HepG2 (cell line): Measurements from ENCODE around the gene DIAPH1. TPM values are rescaled to one million over a fixed set of nuclear protein-coding genes. Genes with fewer than 3 reads are reported as not detected.
A peak's percentile ranks its signal among the peaks of the same experiment; 100 is the strongest.

Experiments used
- HOXA7 ChIP-seq: sonication (generic); formaldehyde crosslinking; IDR thresholded peaks from 2 replicates; pipeline ENCODE4 v1.8.1; 2022; ENCODE audit warnings: mild to moderate bottlenecking, missing genetic modification reagents, moderate library complexity
- KMT2A ChIP-seq: sonication (generic); formaldehyde crosslinking; IDR thresholded peaks from 2 replicates; pipeline ENCODE4 v1.4.0; 2020; ENCODE audit warnings: missing genetic modification reagents
- MEIS1 ChIP-seq: sonication (generic); formaldehyde crosslinking; IDR thresholded peaks from 2 replicates; pipeline ENCODE4 v1.9.0; 2021; ENCODE audit warnings: mild to moderate bottlenecking, missing genetic modification reagents, moderate library complexity, borderline replicate concordance
- MYPOP ChIP-seq: sonication (generic); formaldehyde crosslinking; IDR thresholded peaks from 2 replicates; pipeline ENCODE4 v1.8.1; 2023; ENCODE audit warnings: mild to moderate bottlenecking, moderate library complexity, missing genetic modification reagents
- PRDM10 ChIP-seq: sonication (generic); formaldehyde crosslinking; IDR thresholded peaks from 2 replicates; pipeline ENCODE4 v1.4.0; 2020; ENCODE audit warnings: low read depth, missing genetic modification reagents
- PRMT3 ChIP-seq: sonication (generic); formaldehyde crosslinking; IDR thresholded peaks from 2 replicates; pipeline ENCODE4 v1.8.1; 2022; ENCODE audit warnings: low read depth, mild to moderate bottlenecking, moderate library complexity, missing genetic modification reagents, borderline replicate concordance
- RBM22 ChIP-seq: fragments of 200-400 bp; formaldehyde crosslinking; optimal IDR thresholded peaks from 2 replicates; pipeline ENCODE3; 2017; ENCODE audit warnings: mild to moderate bottlenecking, low read length, moderate library complexity
- TOPORS ChIP-seq: sonication (generic); formaldehyde crosslinking; IDR thresholded peaks from 2 replicates; pipeline ENCODE4 v1.8.0; 2023; ENCODE audit warnings: mild to moderate bottlenecking, missing genetic modification reagents
- ZEB1 ChIP-seq: IDR thresholded peaks from 2 replicates; pipeline ENCODE4 v1.6.1; 2012; ENCODE audit warnings: mild to moderate bottlenecking, low read depth, inconsistent platforms; ENCODE audit not compliant: insufficient replicate concordance
- ZNF276 ChIP-seq: sonication (generic); formaldehyde crosslinking; IDR thresholded peaks from 2 replicates; pipeline ENCODE4 v1.4.0; 2020; ENCODE audit warnings: mild to moderate bottlenecking, low read depth, missing genetic modification reagents
- ZNF660 ChIP-seq: sonication (generic); formaldehyde crosslinking; IDR thresholded peaks from 2 replicates; pipeline ENCODE4 v1.5.1; 2020; ENCODE audit warnings: mild to moderate bottlenecking, low read depth, missing genetic modification reagents, borderline replicate concordance
- polyA plus RNA-seq, 8 experiments: library from polyadenylated mRNA; depleted of rRNA in 3 of 8; stranded (reverse) in 7 of 8; unstranded in 1 of 8; fragments of >200 nt; fragmentation: Illumina TruSeq in 4 of 8; extraction: Trizol in 4 of 8; gene quantifications; 2 replicates each; pipeline versions ENCODE4 v1.2.1 to v1.2.3, GENCODE V29; 2011 to 2016; ENCODE audit warnings: low read depth in 4 of 8, missing spikeins in 1 of 8, mixed read lengths in 1 of 8; ENCODE audit not compliant: insufficient read depth in 1 of 8
- total RNA-seq, 5 experiments: library from RNA; depleted of rRNA; stranded (reverse); fragments of >200 nt; fragmentation: Illumina TruSeq; extraction: Trizol; gene quantifications; 2 replicates each; pipeline ENCODE4 v1.2.3, GENCODE V29; 2016; ENCODE audit warnings: low read depth in 1 of 5

Gene DIAPH1
- total and polyA plus RNA-seq, 2 of the 13 experiments (the other 11 are each of a cell fraction or from before 2014, with no cell fraction given): 25.1 to 33.9 TPM

- TF ChIP-seq PRDM10 (CRISPR knock-in tag): peak; percentile 91
- no peak for TF ChIP-seq ZNF276 (CRISPR knock-in tag)
- no peak for TF ChIP-seq ZNF660 (CRISPR knock-in tag)
- TF ChIP-seq HOXA7 (CRISPR knock-in tag): 0 out of 2 replicates have a peak, but pooled peaks have one; percentile 38
- TF ChIP-seq MEIS1 (CRISPR knock-in tag): no peak
- peak; percentile 43 for TF ChIP-seq ZEB1
- 0 out of 2 replicates have a peak, but pooled peaks have one; percentile 11 for TF ChIP-seq TOPORS
- TF ChIP-seq KMT2A: peak; percentile 73; the same call in 1 of the 2 replicates
- TF ChIP-seq PRMT3 (CRISPR knock-in tag): 0 out of 2 replicates have a peak, but pooled peaks have one; percentile 13
- TF ChIP-seq RBM22: no peak
- TF ChIP-seq MYPOP (CRISPR knock-in tag): no peak
Measured at GRCh38 chr5:141618030-141618803, 583 bp downstream of the DIAPH1 start (continued).
